Gastroesophageal sphincter (tissue), 4 donors: ENCODE data around the gene LIMK1. TPM values are rescaled to one million over a fixed set of nuclear protein-coding genes. Genes with fewer than 3 reads are reported as not detected.
A peak's percentile ranks its signal among the peaks of the same experiment; 100 is the strongest.

Experiments
- ATAC-seq: fragments of 150-250 bp; one replicate; pipeline ENCODE4 v1.9.1; 2016; ENCODE audit warnings: mild to moderate bottlenecking, moderate library complexity
- H3K27ac ChIP-seq, 4 donors: fragments of 200-600 bp; sonication (generic) in 3 of 4; 1 replicate in 3 of 4; 2 replicates in 1 of 4; pipeline ENCODE4 v1.5.1; 2016 to 2019
- H3K27me3 ChIP-seq: fragments of 200-600 bp; sonication (generic); one replicate; pipeline ENCODE4 v1.5.1; 2019
- H3K36me3 ChIP-seq, 2 donors: fragments of 200-600 bp; sonication (generic); one replicate each; pipeline ENCODE4 v1.5.1; 2019; ENCODE audit warnings: control low read depth in 1 of 2
- H3K4me1 ChIP-seq, 3 donors: fragments of 200-600 bp; sonication (generic); 1 replicate in 2 of 3; 2 replicates in 1 of 3; pipeline ENCODE4 v1.5.1; 2016 to 2019; ENCODE audit warnings: control low read depth in 2 of 3
- H3K4me3 ChIP-seq, 2 donors: fragments of 200-600 bp; sonication (generic); one replicate each; pipeline ENCODE4 v1.5.1; 2019; ENCODE audit warnings: mild to moderate bottlenecking in 1 of 2, moderate library complexity in 1 of 2
- H3K9me3 ChIP-seq, 3 donors: fragments of 200-600 bp; sonication (generic); one replicate each; pipeline ENCODE4 v1.5.1; 2017 to 2019; ENCODE audit warnings: control low read depth in 2 of 3
- EP300 ChIP-seq: sonication (generic); formaldehyde crosslinking; IDR thresholded peaks from one replicate; pipeline ENCODE4 v1.6.1; 2017; ENCODE audit warnings: antibody characterized with exemption, mild to moderate bottlenecking
- POLR2A ChIP-seq, 2 donors: fragments of 450-650 bp; IDR thresholded peaks; one replicate each; pipeline ENCODE4 v1.6.1; 2017; ENCODE audit warnings: antibody characterized with exemption in 2 of 2, mild to moderate bottlenecking in 2 of 2, moderate library complexity in 1 of 2
- POLR2AphosphoS5 ChIP-seq: sonication (generic); formaldehyde crosslinking; IDR thresholded peaks from one replicate; pipeline ENCODE4 v1.6.1; 2017; ENCODE audit warnings: antibody characterized with exemption
- WGBS, 2 donors: methylation state at CpG; one replicate each; pipeline ENCODE4 v1.1.5; 2018; ENCODE audit warnings: low coverage in 1 of 2; 5-methylcytosine and 5-hydroxymethylcytosine counted together
- total RNA-seq, 4 donors: library from RNA; depleted of rRNA; stranded (reverse); fragments of >200 nt; gene quantifications; one replicate each; pipeline ENCODE4 v1.1.0, GENCODE V29; 2016
- TF ChIP-seq, protein P1 (sequence below), 4 experiments: fragments of 200-600 bp in 2 of 4; fragments of 450-650 bp in 2 of 4; sonication (generic) in 1 of 4; IDR thresholded peaks; one replicate each; pipeline ENCODE4 v1.5.1; 2017 to 2019; ENCODE audit warnings: antibody characterized with exemption in 4 of 4, mild to moderate bottlenecking in 2 of 4, moderate library complexity in 2 of 4

LIMK1 gene
- total RNA-seq, 4 donors from 2014 or later, result 7.2 to 20.6 (median 13.2) TPM

DNA sequence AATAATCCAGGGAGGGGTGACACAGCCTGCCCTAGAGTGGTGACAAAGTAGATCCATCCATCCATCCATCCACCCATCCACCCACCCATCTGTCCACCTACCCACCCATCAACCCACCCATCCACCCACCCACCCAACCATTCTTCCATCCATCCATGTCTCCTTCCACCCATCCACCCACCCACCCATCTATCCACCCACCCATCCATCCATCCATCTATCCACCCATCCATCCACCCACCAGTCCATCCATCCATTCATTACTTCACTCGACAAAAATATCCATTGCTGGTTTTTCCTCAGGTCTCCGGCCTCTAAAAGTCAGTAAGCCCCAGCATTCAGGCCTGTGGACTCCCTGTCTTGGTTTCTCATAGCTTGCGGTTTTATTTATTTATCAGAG, 12.5 kb upstream of the LIMK1 start:
- no peak for ATAC-seq
- Histone ChIP-seq H3K4me1 (no peaks in the 10 kb centered on the region), H3K4me3 (no peak overlapping the region), H3K36me3 (peaks cover 0 to 29% of the 10 kb centered on the region in 2 donors), H3K9me3 (no peaks in the 10 kb centered on the region), H3K27ac (no peak overlapping the region), H3K27me3 (no peaks in the 10 kb centered on the region)
- no peak for TF ChIP-seq EP300
- TF ChIP-seq, protein P1, sequence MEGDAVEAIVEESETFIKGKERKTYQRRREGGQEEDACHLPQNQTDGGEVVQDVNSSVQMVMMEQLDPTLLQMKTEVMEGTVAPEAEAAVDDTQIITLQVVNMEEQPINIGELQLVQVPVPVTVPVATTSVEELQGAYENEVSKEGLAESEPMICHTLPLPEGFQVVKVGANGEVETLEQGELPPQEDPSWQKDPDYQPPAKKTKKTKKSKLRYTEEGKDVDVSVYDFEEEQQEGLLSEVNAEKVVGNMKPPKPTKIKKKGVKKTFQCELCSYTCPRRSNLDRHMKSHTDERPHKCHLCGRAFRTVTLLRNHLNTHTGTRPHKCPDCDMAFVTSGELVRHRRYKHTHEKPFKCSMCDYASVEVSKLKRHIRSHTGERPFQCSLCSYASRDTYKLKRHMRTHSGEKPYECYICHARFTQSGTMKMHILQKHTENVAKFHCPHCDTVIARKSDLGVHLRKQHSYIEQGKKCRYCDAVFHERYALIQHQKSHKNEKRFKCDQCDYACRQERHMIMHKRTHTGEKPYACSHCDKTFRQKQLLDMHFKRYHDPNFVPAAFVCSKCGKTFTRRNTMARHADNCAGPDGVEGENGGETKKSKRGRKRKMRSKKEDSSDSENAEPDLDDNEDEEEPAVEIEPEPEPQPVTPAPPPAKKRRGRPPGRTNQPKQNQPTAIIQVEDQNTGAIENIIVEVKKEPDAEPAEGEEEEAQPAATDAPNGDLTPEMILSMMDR (IDR thresholded peaks at IDR 0.05), result no peak
- TF ChIP-seq POLR2A (IDR thresholded peaks at IDR 0.05), result no peak
- no peak for TF ChIP-seq POLR2AphosphoS5
- WGBS, 2 donors, result 89% methylated on average over 3 of the region's 3 CpGs; no CpG with 5 or more reads in 1 of the 2 donors

GRCh38 chr7:74074770-74075169, 8.8 kb upstream of the LIMK1 start:
- no peak overlapping the region for H3K27ac ChIP-seq
- H3K27me3 ChIP-seq, result no peaks in the 10 kb centered on the region
- H3K9me3 ChIP-seq, result no peaks in the 10 kb centered on the region
- TF ChIP-seq POLR2A (IDR thresholded peaks at IDR 0.05) (no peak), POLR2AphosphoS5 (no peak), EP300 (no peak)
- TF ChIP-seq, protein P1 (IDR thresholded peaks at IDR 0.05), result no peak
- H3K4me3 ChIP-seq, result no peak overlapping the region
- no peak for ATAC-seq
- WGBS, 2 donors, result 80% methylated on average over 1 of the region's 1 CpG; no CpG with 5 or more reads in 1 of the 2 donors
- no peaks in the 10 kb centered on the region for H3K4me1 ChIP-seq
- H3K36me3 ChIP-seq, result no peaks in the 10 kb centered on the region

GRCh38 chr7:74078461-74078860, 5.1 kb upstream of the LIMK1 start:
- Histone ChIP-seq H3K27ac (no peak overlapping the region), H3K36me3 (no peaks in the 10 kb centered on the region), H3K9me3 (no peaks in the 10 kb centered on the region), H3K4me1 (peaks cover 0 to 8% (median 0%) of the 10 kb centered on the region in 3 donors), H3K27me3 (no peaks in the 10 kb centered on the region), H3K4me3 (no peak overlapping the region)
- no peak for ATAC-seq
- WGBS, 2 donors, result 88% methylated on average over 1 of the region's 2 CpGs; no CpG with 5 or more reads in 1 of the 2 donors
- no peak for TF ChIP-seq POLR2AphosphoS5
- TF ChIP-seq, protein P1 (IDR thresholded peaks at IDR 0.05), result no peak
- TF ChIP-seq POLR2A (IDR thresholded peaks at IDR 0.05), result no peak
- TF ChIP-seq EP300, result no peak

- no peaks in the 10 kb centered on the region for H3K27me3 ChIP-seq
- 64 to 84% methylated on average over 5 to 6 of the region's 9 CpGs for WGBS, 2 donors
- TF ChIP-seq POLR2AphosphoS5 (no peak), EP300 (no peak), POLR2A (IDR thresholded peaks at IDR 0.05) (no peak)
- TF ChIP-seq, protein P1 (IDR thresholded peaks at IDR 0.05), result no peak
- peaks cover 0 to 22% (median 9%) of the 10 kb centered on the region in 3 donors for H3K4me1 ChIP-seq
- H3K27ac ChIP-seq, result peak overlapping the region in 1 of 4 donors; percentile 58
- H3K4me3 ChIP-seq, result peak overlapping the region in 1 of 2 donors; percentile 89
- ATAC-seq, result no peak
- peaks cover 0 to 11% of the 10 kb centered on the region in 2 donors for H3K36me3 ChIP-seq
- no peaks in the 10 kb centered on the region for H3K9me3 ChIP-seq
These were observed 861 bp upstream of the LIMK1 start for GRCh38 chr7:74082770-74083116.

- peak; percentile 50 for ATAC-seq
- WGBS, 2 donors, result no CpG with 5 or more reads among the region's 61 CpGs
- no peak for TF ChIP-seq POLR2AphosphoS5
- TF ChIP-seq, protein P1 (IDR thresholded peaks at IDR 0.05), result no peak
- no peak for TF ChIP-seq EP300
- TF ChIP-seq POLR2A (IDR thresholded peaks at IDR 0.05), result no peak
These were observed 521 bp downstream of the LIMK1 start for GRCh38 chr7:74083928-74084721.

More at GRCh38 chr7:74083928-74084721, 521 bp downstream of the LIMK1 start:
- Histone ChIP-seq H3K9me3 (no peaks in the 10 kb centered on the region), H3K27ac (peak overlapping the region in 3 of 4 donors; percentile 58 to 75 (median 62)), H3K27me3 (no peaks in the 10 kb centered on the region), H3K4me1 (peaks cover 0 to 22% (median 9%) of the 10 kb centered on the region in 3 donors), H3K36me3 (peaks cover 0 to 16% of the 10 kb centered on the region in 2 donors), H3K4me3 (peak overlapping the region; percentile 89 to 92)
